NCI-H128 (cell line): Measurements from ENCODE around the gene RASAL3.
"Not testable (repeated sequence)": the region's sequence is repeated elsewhere in the genome, so short reads cannot be mapped to it uniquely, and the experiment has no call there.

Source experiments
- DNase-seq: peaks from one replicate; lab custom pipeline; 2025; ENCODE audit not compliant: unreplicated experiment; lab: John Stamatoyannopoulos, UW

RASAL3 gene

GRCh38 chr19:15475169-15475568 lies 10.8 kb upstream of the RASAL3 start:
- no peak for DNase-seq

- DNase-seq = not testable (repeated sequence)
Measured at GRCh38 chr19:15473821-15474220, 9.5 kb upstream of the RASAL3 start.

- DNase-seq = no peak
Measured at GRCh38 chr19:15471639-15472101, 7.3 kb upstream of the RASAL3 start.

- no peak for DNase-seq
Measured at GRCh38 chr19:15469513-15470297, 5.4 kb upstream of the RASAL3 start.

- DNase-seq = no peak
Measured at GRCh38 chr19:15468675-15469512, 4.5 kb upstream of the RASAL3 start.

DNA sequence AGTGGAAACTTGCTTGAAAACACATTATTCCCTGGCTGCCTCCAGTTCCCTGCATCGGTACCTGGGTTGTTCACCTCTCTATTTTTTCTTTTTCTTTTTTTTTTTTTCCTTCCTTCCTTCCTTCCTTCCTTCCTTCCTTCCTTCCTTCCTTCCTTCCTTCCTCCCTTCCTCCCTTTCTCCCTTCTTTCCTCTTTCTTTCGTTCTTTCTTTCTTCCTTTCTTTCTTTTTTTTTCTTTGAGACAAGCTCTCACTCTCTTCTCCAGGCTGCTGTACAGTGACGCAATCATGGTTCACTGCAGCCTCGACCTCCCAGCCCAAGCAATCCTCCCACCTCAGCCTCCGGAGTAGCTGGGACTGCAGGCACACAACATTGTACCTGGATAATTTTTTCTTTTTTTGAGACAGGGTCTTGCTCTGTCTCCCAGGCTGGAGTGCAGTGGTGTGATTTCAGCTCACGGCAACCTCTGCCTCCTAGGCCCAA lies 3.4 kb upstream of the RASAL3 start:
- DNase-seq = no peak

DNA sequence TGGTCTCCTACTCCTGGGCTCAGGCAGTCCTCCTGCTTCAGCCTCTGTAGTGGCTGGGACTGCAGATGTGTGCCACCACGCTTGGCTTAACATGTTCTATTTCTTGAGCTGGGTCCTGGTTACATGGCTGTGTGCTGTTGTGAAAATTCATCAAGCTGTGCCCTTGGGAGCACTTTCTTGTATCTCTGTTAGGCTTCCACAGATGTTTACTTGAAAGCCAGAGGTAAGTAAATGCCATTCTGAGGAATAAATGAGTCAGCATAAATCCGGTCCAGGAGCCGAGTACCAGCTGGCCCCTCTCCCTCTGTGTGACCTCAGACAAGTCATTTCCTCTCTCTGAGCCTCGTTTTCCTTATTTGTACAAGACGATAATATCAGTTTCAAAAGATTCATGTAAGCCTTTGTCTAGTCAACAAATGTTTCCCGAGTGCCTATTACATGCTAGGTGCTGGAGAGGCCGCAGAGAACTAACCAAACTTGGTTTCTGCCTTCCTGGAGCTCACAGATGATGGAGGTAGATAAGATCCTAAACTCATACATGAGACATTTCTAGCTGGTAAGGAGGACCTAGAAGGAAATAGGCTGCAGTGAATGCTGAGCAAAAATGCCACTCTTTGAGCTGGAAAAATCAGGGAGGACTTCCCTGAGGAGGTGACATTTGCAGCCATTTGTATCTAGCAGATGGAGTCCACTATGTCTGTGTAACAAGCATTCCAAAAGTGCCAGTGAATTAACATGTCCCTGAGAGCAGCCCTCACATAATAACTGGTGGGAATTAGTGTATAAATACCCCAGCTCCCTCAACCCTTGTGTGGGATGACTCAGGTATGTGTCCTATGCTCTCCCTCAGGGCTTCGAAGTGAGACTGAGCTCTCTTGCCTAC lies 2.7 kb upstream of the RASAL3 start:
- no peak for DNase-seq

DNA sequence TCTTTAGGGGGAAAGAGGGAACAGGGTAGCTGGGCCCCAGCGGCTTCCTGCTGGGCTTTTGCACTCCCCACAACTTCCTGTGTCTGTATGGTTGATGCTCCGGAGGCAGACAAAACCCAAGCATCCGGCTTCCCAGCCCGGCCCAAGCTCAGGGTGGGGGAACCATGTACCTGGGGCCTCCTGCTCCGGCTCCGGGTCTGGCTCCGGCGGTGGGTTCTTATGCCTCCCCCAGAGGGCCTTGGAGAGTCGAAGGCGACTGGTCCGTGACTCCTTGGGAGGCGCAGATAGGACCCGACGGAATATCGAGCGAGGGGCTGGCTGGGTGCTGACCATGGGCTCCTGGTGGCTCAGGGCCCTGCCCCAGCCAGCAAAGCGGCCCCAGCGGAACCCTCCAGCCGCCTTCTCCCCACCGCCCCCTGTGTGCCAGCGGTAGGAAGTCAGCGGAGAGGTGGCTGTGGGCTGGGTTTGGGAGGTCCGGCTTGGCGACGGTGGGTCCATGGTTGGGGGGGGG lies 428 bp downstream of the RASAL3 start:
- DNase-seq = no peak

DNA sequence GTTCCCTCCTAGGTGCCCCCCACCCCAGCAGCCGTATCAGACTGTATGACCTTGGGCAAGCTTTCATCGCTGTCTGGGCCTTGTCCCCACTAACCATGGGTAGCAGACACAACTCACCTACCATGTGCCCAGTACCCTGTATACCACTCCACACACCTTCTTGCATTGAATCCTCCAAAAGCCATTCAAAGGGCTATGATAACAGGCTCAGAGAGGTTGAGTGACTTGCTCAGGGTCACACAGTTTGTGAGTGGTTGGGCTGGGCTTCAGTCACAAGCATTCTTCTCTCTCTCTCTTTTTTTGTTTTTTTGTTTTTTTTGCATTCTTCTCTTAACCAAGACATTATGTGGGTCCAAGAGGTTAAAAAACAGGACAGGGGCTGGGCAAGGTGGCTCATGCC lies 2.6 kb downstream of the RASAL3 start:
- no peak for DNase-seq

- no peak for DNase-seq
Measured at GRCh38 chr19:15457701-15458484, 6.5 kb downstream of the RASAL3 start.

DNA sequence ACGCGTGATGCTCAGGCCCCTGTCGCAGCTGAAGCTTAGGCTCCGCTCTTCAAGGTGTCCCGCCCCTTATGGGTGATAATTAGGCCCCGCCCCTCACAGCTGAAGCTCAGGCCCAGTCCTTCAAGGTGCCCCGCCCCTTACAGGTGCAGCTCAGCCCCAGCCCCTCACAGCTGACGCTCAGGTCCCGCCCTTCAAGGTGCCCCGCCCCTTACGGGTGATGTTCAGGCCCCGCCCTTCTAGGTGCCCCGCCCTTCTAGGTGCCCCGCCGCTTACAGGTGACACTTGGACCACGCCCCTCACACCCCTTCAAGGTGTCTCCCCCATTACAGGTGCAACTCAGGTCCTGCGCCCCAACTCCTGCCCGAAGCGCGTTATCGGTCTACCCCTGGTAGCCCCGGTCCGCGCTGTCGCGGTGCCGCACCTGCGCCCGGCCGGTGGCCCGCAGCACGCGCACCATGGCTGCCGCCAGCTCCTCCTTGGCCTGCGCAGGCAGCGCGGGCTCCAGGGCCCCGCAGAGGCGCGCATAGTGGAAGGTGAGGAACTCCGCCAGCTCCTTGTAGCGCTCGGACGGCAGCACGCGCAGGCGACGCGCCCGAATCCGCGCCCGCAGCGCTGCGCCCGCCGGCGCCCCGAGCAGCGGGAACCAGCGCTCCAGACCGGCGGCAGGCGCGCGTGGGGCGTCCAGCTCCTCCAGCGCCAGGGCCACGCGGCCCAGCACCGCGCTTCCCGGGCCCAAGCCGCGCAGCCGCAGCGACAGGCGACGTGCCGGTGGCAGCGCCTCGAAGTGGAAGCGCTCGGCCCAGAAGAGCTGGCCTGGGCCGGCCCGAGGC lies 7.3 kb downstream of the RASAL3 start:
- DNase-seq = no peak

DNA sequence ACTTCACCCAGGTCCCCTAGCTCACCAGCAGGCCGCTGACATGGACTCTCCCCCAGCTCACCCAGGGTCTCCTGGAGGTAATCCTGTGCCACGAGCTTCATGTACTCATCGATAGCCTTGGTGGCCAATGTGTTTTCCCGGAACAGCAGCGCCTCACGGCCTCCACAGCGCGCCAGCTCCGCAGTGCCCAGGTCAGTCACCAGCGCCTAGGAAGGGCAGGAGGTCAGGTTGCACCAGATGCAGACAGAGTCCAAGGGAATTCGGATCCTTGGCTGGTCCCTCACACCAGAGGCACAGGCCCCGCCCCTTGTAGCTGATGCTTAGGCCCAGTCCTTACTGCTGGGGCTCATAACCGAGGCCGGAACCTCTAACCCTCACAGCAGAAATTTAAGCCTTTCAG lies 7.9 kb downstream of the RASAL3 start:
- DNase-seq = no peak

- DNase-seq = no peak
Measured at GRCh38 chr19:15455996-15456395, 8.3 kb downstream of the RASAL3 start.

- DNase-seq = no peak
Measured at GRCh38 chr19:15453906-15454860, 10.2 kb downstream of the RASAL3 start.

GRCh38 chr19:15453091-15453578 lies 11.2 kb downstream of the RASAL3 start:
- DNase-seq = no peak

DNA sequence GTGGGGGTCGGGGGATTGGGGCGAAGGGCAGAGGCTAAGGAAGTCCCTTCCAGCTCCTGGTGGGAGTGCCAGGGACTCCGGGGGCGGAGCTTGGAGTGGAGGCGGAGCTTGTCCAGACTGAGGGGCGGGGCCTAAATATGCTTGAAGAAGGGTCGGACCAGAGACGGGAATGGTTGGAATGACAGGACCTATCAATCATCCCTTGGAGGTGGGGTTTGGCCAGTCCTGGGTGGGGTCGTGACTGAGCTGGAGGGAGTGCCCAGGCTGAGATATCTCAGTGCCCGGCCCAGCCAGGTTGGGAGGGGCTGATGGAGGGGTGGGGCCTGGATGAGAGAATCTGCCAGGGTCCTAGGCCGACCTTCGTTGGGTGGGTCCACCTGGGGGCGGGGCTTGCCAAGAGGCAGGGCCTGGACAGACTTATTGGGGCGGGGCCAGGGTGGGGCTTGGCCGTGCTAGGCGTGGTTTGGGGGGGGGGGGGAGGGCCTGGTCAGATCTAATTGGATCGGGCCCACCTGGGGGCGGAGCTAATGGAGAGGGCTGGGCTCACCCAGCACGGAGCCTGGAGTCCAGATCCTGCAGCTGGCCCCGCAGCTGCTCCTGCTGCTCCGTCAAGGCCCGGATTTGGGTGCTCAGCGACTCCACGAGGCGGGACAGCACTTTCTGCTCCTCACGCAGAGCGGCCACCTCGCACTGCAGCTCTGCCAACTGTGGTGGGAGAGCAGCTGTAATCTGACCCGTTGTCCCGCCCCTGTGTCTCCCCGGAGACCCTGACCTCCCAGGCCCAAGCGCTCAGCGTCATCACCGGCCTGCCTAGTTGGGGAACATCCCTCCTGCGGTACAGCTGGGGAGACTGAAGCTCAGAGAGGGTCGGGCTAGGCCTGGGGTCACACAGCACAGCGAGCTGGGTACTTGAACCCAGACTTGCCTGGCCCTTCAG lies 12.0 kb downstream of the RASAL3 start:
- DNase-seq = no peak

DNA sequence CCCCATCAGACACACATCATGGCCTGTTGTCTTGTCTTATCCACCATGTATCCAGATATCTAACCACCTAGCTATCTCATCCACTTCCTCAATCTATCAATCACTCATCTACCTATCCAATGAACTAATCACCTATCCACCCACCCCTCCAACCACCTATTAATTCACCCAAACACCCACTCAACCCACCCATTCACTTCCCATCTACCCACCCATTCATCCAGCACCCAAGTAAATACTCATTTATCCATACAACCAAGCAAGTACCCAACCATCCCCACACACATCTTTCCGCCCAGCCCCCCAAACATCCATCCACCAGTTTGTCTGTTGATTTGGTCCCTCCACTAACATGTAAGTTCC lies 13.8 kb downstream of the RASAL3 start:
- no peak for DNase-seq
